Prostate gland (tissue), 2 donors: ENCODE measurements around the gene S1PR1.
"Not testable (repeated sequence)": the region's sequence is repeated elsewhere in the genome, so short reads cannot be mapped to it uniquely, and the experiment has no call there.

Experiments used
- CTCF ChIP-seq, 4 experiments: fragments of 200-600 bp in 2 of 4; fragments of 450-650 bp in 2 of 4; sonication (generic) in 2 of 4; IDR thresholded peaks; 1 replicate in 3 of 4; 2 replicates in 1 of 4; pipeline ENCODE4 v1.5.1; 2016 to 2019; ENCODE audit warnings: antibody characterized with exemption in 4 of 4, mild to moderate bottlenecking in 2 of 4, moderate library complexity in 2 of 4
- POLR2A ChIP-seq: fragments of 450-650 bp; IDR thresholded peaks from one replicate; pipeline ENCODE4 v1.6.1; 2016; ENCODE audit warnings: antibody characterized with exemption, mild to moderate bottlenecking
- POLR2AphosphoS5 ChIP-seq: sonication (generic); formaldehyde crosslinking; IDR thresholded peaks from one replicate; pipeline ENCODE4 v1.6.1; 2017; ENCODE audit warnings: antibody characterized with exemption

GRCh38 chr1:101188968-101189367 lies 47.9 kb upstream of the S1PR1 start:
- TF ChIP-seq CTCF (IDR thresholded peaks at IDR 0.05); POLR2A; POLR2AphosphoS5: not testable (repeated sequence)
